ENCODE data around the gene ATP8A2. TPM values are rescaled to one million over a fixed set of nuclear protein-coding genes. Genes with fewer than 3 reads are reported as not detected.

Gene ATP8A2
- total RNA-seq, 3 donors from 2014 or later (not counting 1 experiment from before 2014, with no cell fraction given) = 0.43 to 0.68 (median 0.59) TPM

DNA sequence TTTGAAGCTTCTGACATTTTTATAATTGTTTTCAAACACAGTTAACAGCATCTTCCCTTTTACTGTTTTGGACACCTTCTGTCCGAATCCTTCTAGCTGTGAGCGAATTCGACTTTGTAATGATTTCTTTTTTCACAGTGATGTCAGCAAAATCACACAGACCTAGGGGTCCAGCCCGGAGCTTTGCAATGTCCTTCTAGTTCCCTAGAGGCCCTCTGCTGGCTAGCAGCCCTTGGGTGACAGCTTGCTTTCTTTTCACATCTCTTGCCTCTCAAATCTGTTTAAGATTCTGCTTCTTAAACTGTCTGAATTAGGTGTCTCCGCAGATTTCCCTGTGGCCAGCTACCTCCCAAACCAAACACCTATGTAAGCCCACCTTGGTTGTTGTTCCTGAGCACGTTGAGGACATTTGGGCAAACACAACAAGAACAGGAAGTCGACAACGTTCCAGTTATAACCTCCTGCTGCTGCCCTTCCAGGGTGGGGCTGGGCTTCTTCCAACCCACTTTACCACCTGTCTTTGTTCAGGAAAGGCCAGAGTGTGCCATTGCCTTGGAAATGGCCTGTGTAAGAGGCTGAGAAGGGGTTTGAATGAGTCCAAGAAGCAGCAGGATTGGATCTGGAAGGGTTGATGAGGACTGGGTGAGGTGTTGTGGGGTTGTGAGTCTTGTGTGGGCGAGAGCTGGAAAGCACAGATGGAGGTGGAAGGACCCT lies 123.1 kb downstream of the ATP8A2 start:
- intact Hi-C loops (cut with micrococcal nuclease) = no loop called here
- Histone ChIP-seq H3K27ac (ENCODE audit: low read length) (no peak overlapping the region), H3K4me1 (ENCODE audit: control insufficient read depth, insufficient read depth, low read length) (no peaks in the 10 kb centered on the region), H3K27me3 (ENCODE audit: control insufficient read depth, insufficient read depth, low read length) (no peaks in the 10 kb centered on the region), H3K36me3 (ENCODE audit: control insufficient read depth, insufficient read depth, low read length) (no peaks in the 10 kb centered on the region), H3K9me3 (ENCODE audit: control insufficient read depth, insufficient read depth, low read length) (no peaks in the 10 kb centered on the region), H3K4me3 (ENCODE audit: low read length) (no peak overlapping the region)
- Mint-ChIP-seq H3K9me3 (no peaks in the 10 kb centered on the region), H3K27me3 (ENCODE audit: low read depth in 2 of 2) (peaks cover 6 to 11% of the 10 kb centered on the region in 2 donors), H3K36me3 (no peaks in the 10 kb centered on the region), H3K27ac (no peak overlapping the region), H3K4me3 (no peak overlapping the region), H3K4me1 (no peaks in the 10 kb centered on the region)
- TF ChIP-seq, protein P1, sequence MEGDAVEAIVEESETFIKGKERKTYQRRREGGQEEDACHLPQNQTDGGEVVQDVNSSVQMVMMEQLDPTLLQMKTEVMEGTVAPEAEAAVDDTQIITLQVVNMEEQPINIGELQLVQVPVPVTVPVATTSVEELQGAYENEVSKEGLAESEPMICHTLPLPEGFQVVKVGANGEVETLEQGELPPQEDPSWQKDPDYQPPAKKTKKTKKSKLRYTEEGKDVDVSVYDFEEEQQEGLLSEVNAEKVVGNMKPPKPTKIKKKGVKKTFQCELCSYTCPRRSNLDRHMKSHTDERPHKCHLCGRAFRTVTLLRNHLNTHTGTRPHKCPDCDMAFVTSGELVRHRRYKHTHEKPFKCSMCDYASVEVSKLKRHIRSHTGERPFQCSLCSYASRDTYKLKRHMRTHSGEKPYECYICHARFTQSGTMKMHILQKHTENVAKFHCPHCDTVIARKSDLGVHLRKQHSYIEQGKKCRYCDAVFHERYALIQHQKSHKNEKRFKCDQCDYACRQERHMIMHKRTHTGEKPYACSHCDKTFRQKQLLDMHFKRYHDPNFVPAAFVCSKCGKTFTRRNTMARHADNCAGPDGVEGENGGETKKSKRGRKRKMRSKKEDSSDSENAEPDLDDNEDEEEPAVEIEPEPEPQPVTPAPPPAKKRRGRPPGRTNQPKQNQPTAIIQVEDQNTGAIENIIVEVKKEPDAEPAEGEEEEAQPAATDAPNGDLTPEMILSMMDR (IDR thresholded peaks at IDR 0.05) = no peak
- 59% methylated on average over 9 of the region's 9 CpGs for WGBS (ENCODE audit: insufficient coverage)
- DNase-seq = no peak
- ATAC-seq = peak in 1 of 3 donors; percentile 21

DNA sequence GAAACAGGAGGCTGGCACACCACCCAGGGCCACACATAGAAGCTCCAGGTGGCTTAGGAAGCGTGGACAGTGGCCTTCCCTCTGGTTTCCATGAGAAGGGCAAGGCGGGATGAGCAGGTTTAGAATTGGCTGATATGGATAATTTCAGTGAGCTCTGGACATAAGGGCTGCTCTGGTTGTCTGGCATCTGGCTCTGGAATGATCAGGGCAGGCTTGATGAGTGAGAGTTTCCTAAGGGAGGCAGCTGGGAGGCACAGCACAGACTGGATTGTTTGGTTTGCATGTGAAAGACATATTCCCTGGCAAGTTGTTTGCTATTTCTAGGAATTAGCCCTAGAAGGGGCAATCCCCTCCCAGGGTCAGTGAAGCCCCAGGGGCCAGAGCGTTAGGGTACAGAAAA lies 129.5 kb downstream of the ATP8A2 start:
- TF ChIP-seq, protein P1 (IDR thresholded peaks at IDR 0.05) = no peak
- H3K4me1 Mint-ChIP-seq = no peaks in the 10 kb centered on the region
- Histone ChIP-seq H3K9me3 (ENCODE audit: control insufficient read depth, insufficient read depth, low read length) (no peaks in the 10 kb centered on the region), H3K27me3 (ENCODE audit: control insufficient read depth, insufficient read depth, low read length) (no peaks in the 10 kb centered on the region), H3K4me1 (ENCODE audit: control insufficient read depth, insufficient read depth, low read length) (no peaks in the 10 kb centered on the region), H3K36me3 (ENCODE audit: control insufficient read depth, insufficient read depth, low read length) (no peaks in the 10 kb centered on the region), H3K27ac (ENCODE audit: low read length) (no peak overlapping the region), H3K4me3 (ENCODE audit: low read length) (no peak overlapping the region)
- intact Hi-C loops (cut with micrococcal nuclease) = no loop called here
- peak in 1 of 3 donors; percentile 21 for ATAC-seq
- H3K27me3 Mint-ChIP-seq (ENCODE audit: low read depth in 2 of 2) = peaks cover 0 to 8% of the 10 kb centered on the region in 2 donors
- WGBS (ENCODE audit: insufficient coverage) = 66% methylated on average over 2 of the region's 3 CpGs
- H3K9me3 Mint-ChIP-seq = no peaks in the 10 kb centered on the region
- H3K36me3 Mint-ChIP-seq = no peaks in the 10 kb centered on the region
- no peak overlapping the region for H3K4me3 Mint-ChIP-seq
- DNase-seq = no peak
- no peak overlapping the region for H3K27ac Mint-ChIP-seq

DNA sequence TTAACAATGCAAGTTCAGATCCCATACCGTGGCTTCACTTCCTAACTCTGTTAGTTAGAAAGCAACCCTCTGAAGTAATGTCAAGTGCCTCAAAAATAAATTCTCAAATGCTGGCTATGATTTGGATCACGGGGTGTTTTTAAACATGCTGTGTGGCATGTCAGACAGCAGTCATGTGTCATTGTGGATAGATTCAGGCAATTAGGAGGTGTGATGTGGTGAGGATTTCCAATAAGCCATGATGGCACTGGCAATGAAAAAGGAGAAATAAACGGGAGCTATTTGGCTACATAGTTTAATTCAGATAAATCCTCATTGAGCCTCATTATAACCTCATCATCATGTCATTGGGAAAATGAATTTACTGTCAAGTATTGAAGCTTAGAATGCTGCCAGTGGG lies 130.3 kb downstream of the ATP8A2 start:
- Mint-ChIP-seq H3K9me3 (no peaks in the 10 kb centered on the region), H3K36me3 (no peaks in the 10 kb centered on the region), H3K4me3 (no peak overlapping the region), H3K4me1 (no peaks in the 10 kb centered on the region), H3K27me3 (ENCODE audit: low read depth in 2 of 2) (peaks cover 2 to 7% of the 10 kb centered on the region in 2 donors), H3K27ac (no peak overlapping the region)
- no peaks in the 10 kb centered on the region for H3K4me1 ChIP-seq (ENCODE audit: control insufficient read depth, insufficient read depth, low read length)
- TF ChIP-seq, protein P1 (IDR thresholded peaks at IDR 0.05) = no peak
- ATAC-seq = no peak
- intact Hi-C loops (cut with micrococcal nuclease) = no loop called here
- no peaks in the 10 kb centered on the region for H3K27me3 ChIP-seq (ENCODE audit: control insufficient read depth, insufficient read depth, low read length)
- no peak overlapping the region for H3K27ac ChIP-seq (ENCODE audit: low read length)
- no peaks in the 10 kb centered on the region for H3K9me3 ChIP-seq (ENCODE audit: control insufficient read depth, insufficient read depth, low read length)
- H3K4me3 ChIP-seq (ENCODE audit: low read length) = no peak overlapping the region
- 87% methylated on average over 2 of the region's 3 CpGs for WGBS (ENCODE audit: insufficient coverage)
- no peak for DNase-seq
- H3K36me3 ChIP-seq (ENCODE audit: control insufficient read depth, insufficient read depth, low read length) = no peaks in the 10 kb centered on the region

- no peak for DNase-seq
- H3K4me3 ChIP-seq (ENCODE audit: low read length) = no peak overlapping the region
- no peaks in the 10 kb centered on the region for H3K9me3 ChIP-seq (ENCODE audit: control insufficient read depth, insufficient read depth, low read length)
- H3K27me3 ChIP-seq (ENCODE audit: control insufficient read depth, insufficient read depth, low read length) = no peaks in the 10 kb centered on the region
- no peak overlapping the region for H3K27ac Mint-ChIP-seq
- H3K27ac ChIP-seq (ENCODE audit: low read length) = no peak overlapping the region
- no peak for ATAC-seq
- no peaks in the 10 kb centered on the region for H3K4me1 ChIP-seq (ENCODE audit: control insufficient read depth, insufficient read depth, low read length)
- no peaks in the 10 kb centered on the region for H3K36me3 Mint-ChIP-seq
- intact Hi-C loops (cut with micrococcal nuclease) = no loop called here
- no peaks in the 10 kb centered on the region for H3K4me1 Mint-ChIP-seq
- H3K36me3 ChIP-seq (ENCODE audit: control insufficient read depth, insufficient read depth, low read length) = no peaks in the 10 kb centered on the region
- 82% methylated on average over 6 of the region's 6 CpGs for WGBS (ENCODE audit: insufficient coverage)
- peaks cover 2 to 7% of the 10 kb centered on the region in 2 donors for H3K27me3 Mint-ChIP-seq (ENCODE audit: low read depth in 2 of 2)
- no peaks in the 10 kb centered on the region for H3K9me3 Mint-ChIP-seq
- H3K4me3 Mint-ChIP-seq = no peak overlapping the region
- TF ChIP-seq, protein P1 (IDR thresholded peaks at IDR 0.05) = no peak
Measured at GRCh38 chr13:25502551-25502950, 130.8 kb downstream of the ATP8A2 start.

All from natural killer cell (primary cell).